ENCODE data around the gene NAALADL2. TPM values are rescaled to one million over a fixed set of nuclear protein-coding genes. Genes with fewer than 3 reads are reported as not detected.

Gene NAALADL2
- total and polyA plus RNA-seq, 9 of the 15 experiments (the other 6 are each of a cell fraction or from before 2014, with no cell fraction given) = 0.29 to 1.1 (median 0.79) TPM; not detected in 1

- ChIA-PET POLR2A (no interaction called here), CTCF (ENCODE audit: low intra/inter-chr PET ratio) (no interaction called here)
- no peak for FAIRE-seq
- no peak overlapping the region for H3K9ac ChIP-seq (ENCODE audit: insufficient read depth in 1 of 2, low read depth in 2 of 2, low read length in 2 of 2)
- TF ChIP-seq ZNF511 (CRISPR knock-in tag; IDR thresholded peaks at IDR 0.05) (no peak), HINFP (tag; conservative IDR thresholded peaks at IDR 0.05; ENCODE audit: low read depth) (no peak), RBM17 (IDR thresholded peaks at IDR 0.05; ENCODE audit: borderline replicate concordance, low read depth, low read length) (no peak), SREBF1 (IDR thresholded peaks at IDR 0.05; ENCODE audit: borderline replicate concordance, low read depth, low read length) (no peak), CUX1 (CRISPR knock-in tag; IDR thresholded peaks at IDR 0.05) (no peak), NFIC (IDR thresholded peaks at IDR 0.05) (no peak), SP1 (CRISPR knock-in tag; IDR thresholded peaks at IDR 0.05) (no peak), ZNF408 (CRISPR knock-in tag; IDR thresholded peaks at IDR 0.05; ENCODE audit: low read depth) (no peak), ZBTB1 (CRISPR knock-in tag; IDR thresholded peaks at IDR 0.05; ENCODE audit: borderline replicate concordance, low read depth) (no peak), ARHGAP35 (IDR thresholded peaks at IDR 0.05; ENCODE audit: partially characterized antibody) (no peak), STAT5A (IDR thresholded peaks at IDR 0.05; ENCODE audit: borderline replicate concordance, low read length) (no peak), ARNT (IDR thresholded peaks at IDR 0.05) (no peak), ATF3 (IDR thresholded peaks at IDR 0.05) (no peak), ATF3 (CRISPR knock-in tag; conservative IDR thresholded peaks at IDR 0.05) (no peak), COPS2 (conservative IDR thresholded peaks at IDR 0.05) (no peak), ZNF431 (CRISPR knock-in tag; IDR thresholded peaks at IDR 0.05) (no peak)
- in situ Hi-C loops (cut with MboI) = no loop called here
- no peaks in the 10 kb centered on the region for H3K36me3 ChIP-seq (ENCODE audit: control insufficient read depth, insufficient read depth, low read length)
- H3K4me1 ChIP-seq (replicated peaks in 1 of 2; ENCODE audit: control insufficient read depth in 2 of 2, insufficient read depth in 2 of 2, low read length in 2 of 2) = no peaks in the 10 kb centered on the region
- no peak overlapping the region for H3K4me2 ChIP-seq (ENCODE audit: insufficient read depth, low read length)
- no peaks in the 10 kb centered on the region for H4K20me1 ChIP-seq (replicated peaks; ENCODE audit: control insufficient read depth, insufficient read depth, low read length)
- ATAC-seq = no peak
- DNase-seq (ENCODE audit: extremely low read depth in 1 of 4, low spot score in 3 of 4) = no peak
- H3K9me3 ChIP-seq (replicated peaks; ENCODE audit: control insufficient read depth, insufficient read depth, low read depth, low read length) = no peaks in the 10 kb centered on the region
- no peak overlapping the region for H3K4me3 ChIP-seq
- H2AFZ ChIP-seq (ENCODE audit: low read depth, low read length) = no peak overlapping the region
- H3K27ac ChIP-seq (ENCODE audit: extremely low read depth, low read depth, low read length) = no peak overlapping the region
- intact Hi-C loops (cut with micrococcal nuclease) = no loop called here
- BruUV-seq (replicated peaks) = no TSS peak
- H3K27me3 ChIP-seq (ENCODE audit: control insufficient read depth in 2 of 2, insufficient read depth in 2 of 2, low read length in 2 of 2) = no peaks in the 10 kb centered on the region
- no peaks in the 10 kb centered on the region for H3K79me2 ChIP-seq (ENCODE audit: control insufficient read depth, insufficient read depth, low read length)
- H3K9me1 ChIP-seq (ENCODE audit: control insufficient read depth, insufficient read depth, low read length) = no peaks in the 10 kb centered on the region
Observed at GRCh38 chr3:175103298-175103697, 244.2 kb downstream of the NAALADL2 start.
